AG04450 (cell line): ENCODE data around the gene FDX1. TPM values are rescaled to one million over a fixed set of nuclear protein-coding genes. Genes with fewer than 3 reads are reported as not detected.
A peak's percentile ranks its signal among the peaks of the same experiment; 100 is the strongest.
"Not testable (repeated sequence)": the region's sequence is repeated elsewhere in the genome, so short reads cannot be mapped to it uniquely, and the experiment has no call there.

Experiments
- CTCF ChIA-PET: fragments of 300-600, 350-600 bp; formaldehyde crosslinking; extraction: SDS; loops from one replicate; lab custom pipeline; 2022; ENCODE audit warnings: antibody characterized with exemption, inconsistent platforms; lab: Charles Lee
- POLR2A ChIA-PET: fragments of 350-600 bp; formaldehyde crosslinking; extraction: SDS; loops from one replicate; lab custom pipeline; 2021; ENCODE audit warnings: antibody characterized with exemption, inconsistent platforms; lab: Yijun Ruan, JAX
- DNase-seq: peaks from one replicate; pipeline ENCODE4 v3.0.0-alpha.2; 2011; ENCODE audit warnings: low read depth, low spot score
- H3K27ac ChIP-seq: one replicate; pipeline ENCODE4 v1.5.1; 2012; ENCODE audit warnings: low read depth, low read length, control low read depth
- H3K27me3 ChIP-seq: one replicate; pipeline ENCODE4 v1.6.0; 2012; ENCODE audit warnings: low read length; ENCODE audit not compliant: control insufficient read depth, insufficient read depth
- H3K4me3 ChIP-seq: 2 replicates; pipeline ENCODE4 v1.5.1; 2011; ENCODE audit warnings: mild to moderate bottlenecking, low read depth, low read length, control low read depth
- H3K9me3 ChIP-seq: 2 replicates; pipeline ENCODE4 v1.5.1; 2012; ENCODE audit warnings: low read length; ENCODE audit not compliant: control insufficient read depth, insufficient read depth
- polyA minus RNA-seq: library from RNA; depleted of rRNA, polyadenylated mRNA; stranded (reverse); fragments of >200 nt; gene quantifications from 2 replicates; pipeline ENCODE4 v1.2.3, GENCODE V29; 2011; rRNA and poly(A)+ RNA removed
- polyA plus RNA-seq: library from polyadenylated mRNA; depleted of rRNA; stranded (reverse); fragments of >200 nt; gene quantifications from 2 replicates; pipeline ENCODE4 v1.2.3, GENCODE V29; 2011; rRNA removed
- TF ChIP-seq, protein P1 (sequence below): IDR thresholded peaks from 2 replicates; pipeline ENCODE4 v1.5.1; 2011; ENCODE audit warnings: low read depth, low read length, control low read depth, inconsistent platforms

FDX1 gene, protein sequence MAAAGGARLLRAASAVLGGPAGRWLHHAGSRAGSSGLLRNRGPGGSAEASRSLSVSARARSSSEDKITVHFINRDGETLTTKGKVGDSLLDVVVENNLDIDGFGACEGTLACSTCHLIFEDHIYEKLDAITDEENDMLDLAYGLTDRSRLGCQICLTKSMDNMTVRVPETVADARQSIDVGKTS
- 6.7 and 8.9 TPM in 2 replicates for polyA plus RNA-seq
- polyA minus RNA-seq = 2.3 and 3.6 TPM in 2 replicates

DNA sequence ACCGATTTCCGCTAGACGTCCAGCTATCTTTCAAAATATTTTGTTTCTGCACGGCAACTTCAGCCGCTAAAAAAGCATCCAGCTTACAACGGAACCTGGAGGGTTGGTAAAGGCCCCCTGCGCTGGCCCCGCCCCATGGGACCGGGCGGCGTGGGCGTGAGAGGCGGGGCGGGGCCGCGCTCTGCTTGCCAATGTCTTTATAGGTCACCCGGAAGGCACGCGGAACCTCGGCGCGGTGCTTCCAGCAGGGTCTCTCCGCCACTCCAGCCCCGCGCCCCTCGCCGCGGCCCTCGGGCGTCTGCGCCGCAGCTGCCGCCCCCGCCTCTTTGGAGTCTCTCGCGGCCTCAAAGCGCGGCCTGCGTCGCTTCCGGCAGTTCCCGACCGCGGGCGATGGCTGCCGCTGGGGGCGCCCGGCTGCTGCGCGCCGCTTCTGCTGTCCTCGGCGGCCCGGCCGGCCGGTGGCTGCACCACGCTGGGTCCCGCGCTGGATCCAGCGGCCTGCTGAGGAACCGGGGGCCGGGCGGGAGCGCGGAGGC, at the start of gene FDX1:
FDX1 (plus strand) TSS at position 218 of the 536 bp plus-strand sequence; CDS start at position 391, 173 bp downstream.
- ChIA-PET CTCF (interaction anchor here (0.6 to 7.9 kb wide), 10 partner anchors 9 to 815 kb away, joined by 3 to 144 read pairs (median 3); no protein-coding TSS in a partner anchor), POLR2A (interaction anchor here (0.6 to 0.7 kb wide), 2 partner anchors 234 to 329 kb away, joined by 3 to 4 read pairs; no protein-coding TSS in a partner anchor)
- Histone ChIP-seq H3K4me3 (peak within 1 kb of the TSS; percentile 95), H3K27me3 (no peaks in the 10 kb centered on the region), H3K9me3 (no peaks in the 10 kb centered on the region; the same call in 1 of the 2 replicates), H3K27ac (peak within 1 kb of the TSS; percentile 69)
- TF ChIP-seq, protein P1, sequence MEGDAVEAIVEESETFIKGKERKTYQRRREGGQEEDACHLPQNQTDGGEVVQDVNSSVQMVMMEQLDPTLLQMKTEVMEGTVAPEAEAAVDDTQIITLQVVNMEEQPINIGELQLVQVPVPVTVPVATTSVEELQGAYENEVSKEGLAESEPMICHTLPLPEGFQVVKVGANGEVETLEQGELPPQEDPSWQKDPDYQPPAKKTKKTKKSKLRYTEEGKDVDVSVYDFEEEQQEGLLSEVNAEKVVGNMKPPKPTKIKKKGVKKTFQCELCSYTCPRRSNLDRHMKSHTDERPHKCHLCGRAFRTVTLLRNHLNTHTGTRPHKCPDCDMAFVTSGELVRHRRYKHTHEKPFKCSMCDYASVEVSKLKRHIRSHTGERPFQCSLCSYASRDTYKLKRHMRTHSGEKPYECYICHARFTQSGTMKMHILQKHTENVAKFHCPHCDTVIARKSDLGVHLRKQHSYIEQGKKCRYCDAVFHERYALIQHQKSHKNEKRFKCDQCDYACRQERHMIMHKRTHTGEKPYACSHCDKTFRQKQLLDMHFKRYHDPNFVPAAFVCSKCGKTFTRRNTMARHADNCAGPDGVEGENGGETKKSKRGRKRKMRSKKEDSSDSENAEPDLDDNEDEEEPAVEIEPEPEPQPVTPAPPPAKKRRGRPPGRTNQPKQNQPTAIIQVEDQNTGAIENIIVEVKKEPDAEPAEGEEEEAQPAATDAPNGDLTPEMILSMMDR = peak; percentile 41
- DNase-seq = peak; percentile 29

DNA sequence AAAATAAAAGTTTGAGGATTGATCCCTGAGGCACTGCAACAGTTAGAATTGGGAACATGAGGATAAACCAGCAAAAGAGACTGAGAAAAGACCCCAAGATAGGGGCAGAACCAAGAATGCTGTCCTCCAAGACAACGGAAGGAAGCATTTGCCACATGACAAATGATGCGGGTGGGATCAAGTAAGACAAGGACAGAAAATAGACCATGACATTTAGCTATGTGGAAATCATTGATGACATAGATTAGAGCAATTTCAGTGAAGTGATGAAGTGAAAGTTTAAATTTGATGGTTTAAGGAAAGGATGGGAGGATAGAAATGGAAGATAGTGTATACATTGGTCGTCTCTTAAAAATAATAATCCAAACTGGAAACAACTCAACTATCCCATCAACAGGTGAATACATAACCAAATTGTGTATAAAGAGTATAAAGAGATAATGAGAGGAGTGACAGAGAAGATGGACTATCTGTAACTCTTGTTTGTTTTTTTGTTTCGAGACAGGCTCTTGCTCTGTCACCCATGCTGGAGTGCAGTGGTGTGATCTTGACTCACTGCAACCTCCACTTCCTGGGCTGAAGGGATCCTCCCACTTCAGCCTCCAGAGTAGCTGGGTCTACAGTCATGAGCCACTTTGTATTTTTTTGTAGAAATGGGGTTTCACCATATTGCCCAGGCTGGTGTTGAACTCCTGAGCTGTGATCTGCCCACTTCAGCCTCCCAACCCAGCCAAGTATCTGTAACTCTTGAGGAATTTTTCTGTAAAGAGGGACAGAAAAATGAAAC, 48.7 kb upstream of the FDX1 start:
- POLR2A ChIA-PET = no interaction called here
- CTCF ChIA-PET = interaction anchor here (1.6 kb wide), 1 partner anchor 180 kb away, joined by 7 read pairs; no protein-coding TSS in a partner anchor
- TF ChIP-seq, protein P1 = no peak

DNA sequence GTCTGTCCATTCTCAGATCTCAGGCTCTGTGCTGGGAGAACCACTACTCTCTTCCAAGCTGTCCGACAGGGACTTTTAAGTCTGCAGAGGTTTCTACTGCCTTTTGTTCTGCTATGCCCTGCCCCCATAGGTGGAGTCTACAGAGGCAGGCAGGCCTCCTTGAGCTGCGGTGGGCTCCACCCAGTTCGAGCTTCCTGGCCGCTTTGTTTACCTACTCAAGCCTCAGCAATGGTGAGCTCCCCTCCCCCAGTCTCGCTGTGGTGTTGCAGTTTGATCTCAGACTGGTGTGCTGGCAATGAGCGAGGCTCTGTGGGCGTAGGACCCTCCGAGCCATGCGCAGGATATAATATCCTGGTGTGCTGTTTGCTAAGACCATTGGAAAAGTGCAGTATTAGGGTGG, 41.5 kb upstream of the FDX1 start:
- H3K9me3 ChIP-seq, H3K27ac ChIP-seq, H3K27me3 ChIP-seq, H3K4me3 ChIP-seq, POLR2A ChIA-PET, CTCF ChIA-PET, DNase-seq: not testable (repeated sequence)

More for the DNA sequence above, 48.7 kb upstream of the FDX1 start:
- Histone ChIP-seq H3K27me3 (no peaks in the 10 kb centered on the region), H3K9me3 (no peaks in the 10 kb centered on the region), H3K27ac (no peak overlapping the region), H3K4me3 (no peak overlapping the region)
- DNase-seq = no peak

DNA sequence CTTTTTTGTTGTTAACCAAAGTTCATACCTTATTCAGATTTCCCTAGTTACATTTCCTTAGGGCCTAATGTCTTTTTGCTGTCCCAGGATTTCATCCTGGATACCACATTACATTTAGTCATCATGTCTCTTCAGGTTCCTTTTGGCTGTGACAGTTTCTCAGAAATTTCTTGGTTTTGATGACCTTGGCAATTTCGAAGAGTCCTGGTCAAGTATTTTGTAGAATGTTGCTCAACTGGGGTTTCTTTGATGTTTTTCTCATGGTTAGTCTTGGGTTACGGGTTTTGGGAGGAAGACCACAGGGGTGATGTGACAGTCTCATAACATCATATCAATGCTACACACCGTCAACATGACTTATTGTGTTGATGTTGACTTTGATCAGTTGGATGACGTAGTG, 39.8 kb upstream of the FDX1 start:
- Histone ChIP-seq H3K27me3 (no peaks in the 10 kb centered on the region), H3K4me3 (no peak overlapping the region), H3K9me3 (peaks cover 5% of the 10 kb centered on the region; the same call in 1 of the 2 replicates), H3K27ac (no peak overlapping the region)
- POLR2A ChIA-PET = no interaction called here
- DNase-seq = no peak
- TF ChIP-seq, protein P1 = no peak
- CTCF ChIA-PET = no interaction called here

DNA sequence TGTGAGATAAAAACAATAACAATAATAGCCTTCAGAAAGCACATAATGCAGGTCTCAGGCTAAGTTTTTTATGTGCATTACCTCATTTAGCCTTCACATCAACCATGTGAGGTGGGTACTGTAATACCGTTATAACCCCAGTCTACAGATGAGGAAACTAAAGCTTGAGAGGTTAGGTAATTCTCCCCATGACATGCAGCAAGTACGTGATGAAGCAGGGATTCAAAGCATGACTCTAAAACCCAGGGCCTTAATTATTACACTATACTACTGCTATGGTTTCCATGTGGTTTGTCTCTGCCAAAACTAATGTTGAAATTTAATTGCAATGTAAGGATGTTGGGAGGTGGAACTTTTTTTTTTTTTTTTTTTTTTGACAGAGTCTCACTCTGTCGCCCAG, 37.7 kb upstream of the FDX1 start:
- Histone ChIP-seq H3K9me3 (peaks cover 5% of the 10 kb centered on the region; the same call in 1 of the 2 replicates), H3K4me3 (no peak overlapping the region), H3K27ac (no peak overlapping the region), H3K27me3 (no peaks in the 10 kb centered on the region)
- TF ChIP-seq, protein P1 = no peak
- ChIA-PET POLR2A (no interaction called here), CTCF (interaction anchor here (1.2 kb wide), 1 partner anchor 17 kb away, joined by 3 read pairs; no protein-coding TSS in a partner anchor)
- DNase-seq = no peak

DNA sequence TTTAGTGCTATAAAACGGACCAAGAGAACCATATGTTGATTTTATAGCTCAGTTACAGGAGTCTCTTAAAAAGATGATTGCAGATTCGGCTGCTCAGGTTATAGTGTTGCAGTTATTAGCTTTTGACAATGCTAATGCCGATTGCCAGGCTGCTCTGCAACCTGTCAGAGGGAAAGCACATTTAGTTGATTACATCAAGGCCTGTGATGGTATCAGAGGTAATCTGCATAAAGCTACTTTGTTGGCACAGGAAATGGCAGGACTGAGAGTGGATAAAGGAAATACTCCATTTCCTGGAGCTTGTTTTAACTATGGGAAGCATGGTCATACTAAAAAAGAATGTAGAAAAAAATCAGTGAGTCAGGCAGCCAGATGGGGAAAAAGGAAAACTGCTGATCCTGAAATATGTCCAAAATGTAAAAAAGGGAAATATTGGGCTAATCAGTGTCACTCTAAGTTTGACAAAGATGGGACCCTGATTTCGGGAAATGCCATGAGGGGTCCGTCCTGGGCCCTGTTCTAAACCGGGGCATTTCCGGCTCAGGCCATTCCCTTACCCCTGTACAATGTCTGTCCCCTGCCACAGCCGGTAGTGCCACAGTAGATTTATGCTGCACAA, 32.0 kb upstream of the FDX1 start:
- POLR2A ChIA-PET, H3K4me3 ChIP-seq, DNase-seq, H3K27me3 ChIP-seq, H3K27ac ChIP-seq, H3K9me3 ChIP-seq: not testable (repeated sequence)
- CTCF ChIA-PET = interaction anchor here (0.9 to 1.4 kb wide), 2 partner anchors 20 to 196 kb away, joined by 3 read pairs; no protein-coding TSS in a partner anchor

DNA sequence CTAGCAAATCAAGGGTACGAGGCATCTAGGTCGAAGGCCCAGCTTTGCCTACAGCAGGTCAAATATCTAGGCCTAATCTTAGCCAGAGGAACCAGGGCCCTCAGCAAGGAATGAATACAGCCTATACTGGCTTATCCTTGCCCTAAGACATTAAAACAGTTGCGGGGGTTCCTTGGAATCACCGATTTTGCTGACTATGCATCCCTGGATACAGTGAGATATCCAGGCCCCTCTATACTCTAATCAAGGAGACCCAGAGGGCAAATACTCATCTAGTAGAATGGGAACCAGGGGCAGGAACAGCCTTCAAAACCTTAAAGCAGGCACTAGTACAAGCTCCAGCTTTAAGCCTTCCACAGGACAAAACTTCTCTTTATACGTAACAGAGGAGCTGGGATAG, 26.2 kb upstream of the FDX1 start:
- H3K9me3 ChIP-seq, H3K4me3 ChIP-seq, H3K27ac ChIP-seq, CTCF ChIA-PET, DNase-seq, POLR2A ChIA-PET, H3K27me3 ChIP-seq: not testable (repeated sequence)
